GM06990 (cell line): ENCODE measurements around the gene CFAP141.
A peak's percentile ranks its signal among the peaks of the same experiment; 100 is the strongest.

ENCODE experiments used
- DNase-seq: peaks from one replicate; pipeline ENCODE4 v3.0.0-alpha.2; 2011; ENCODE audit not compliant: insufficient read length; ENCODE audit errors: extremely low read depth
- H3K27me3 ChIP-seq: replicated peaks from 2 replicates; pipeline ENCODE4 v1.6.0; 2011; ENCODE audit warnings: low read length; ENCODE audit not compliant: control insufficient read depth, insufficient read depth
- H3K36me3 ChIP-seq: 2 replicates; pipeline ENCODE4 v1.5.1; 2011; ENCODE audit warnings: low read length; ENCODE audit not compliant: control insufficient read depth, insufficient read depth
- H3K4me3 ChIP-seq: replicated peaks from 2 replicates; pipeline ENCODE4 v1.5.1; 2011; ENCODE audit warnings: low read depth, mild to moderate bottlenecking, control low read depth, low read length
- TF ChIP-seq, protein P1 (sequence below): IDR thresholded peaks from 2 replicates; pipeline ENCODE4 v1.5.1; 2011; ENCODE audit warnings: low read length, control low read depth, mild to moderate bottlenecking, inconsistent platforms; ENCODE audit not compliant: insufficient read depth, poor library complexity, severe bottlenecking

The CFAP141 gene

DNA sequence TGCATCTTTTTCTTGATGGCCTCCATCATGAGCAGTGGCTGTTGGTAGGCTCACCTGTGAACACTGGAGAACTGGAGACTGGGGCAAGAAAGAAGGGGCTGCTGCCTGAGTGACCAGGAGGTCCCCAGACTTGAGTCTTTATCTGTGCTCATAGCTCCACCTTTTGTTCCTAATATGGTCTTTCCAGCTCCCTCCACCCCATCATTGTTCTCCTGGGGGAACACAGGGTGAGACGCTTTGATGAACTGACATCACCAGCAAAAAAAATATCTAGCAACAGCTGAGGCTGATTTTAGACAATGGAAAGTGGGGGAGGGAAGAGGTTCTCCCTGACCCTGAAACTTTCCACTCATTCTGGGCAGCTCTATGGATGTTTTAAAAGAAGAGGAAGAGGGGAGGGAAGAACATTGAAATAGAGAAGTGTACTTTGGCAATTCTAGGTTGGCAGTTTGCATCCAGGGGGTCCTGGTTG, 14.1 kb downstream of the CFAP141 start, which contains the start of gene TPM3:
Gene TPM3, minus strand, starts transcription at position 111 of the 472 bp plus-strand sequence. Its CDS starts 82 bp downstream, at position 29.
- no peak for DNase-seq
- no peaks in the 10 kb centered on the region for H3K36me3 ChIP-seq
- no peak within 1 kb of the TSS for H3K4me3 ChIP-seq
- TF ChIP-seq, protein P1, sequence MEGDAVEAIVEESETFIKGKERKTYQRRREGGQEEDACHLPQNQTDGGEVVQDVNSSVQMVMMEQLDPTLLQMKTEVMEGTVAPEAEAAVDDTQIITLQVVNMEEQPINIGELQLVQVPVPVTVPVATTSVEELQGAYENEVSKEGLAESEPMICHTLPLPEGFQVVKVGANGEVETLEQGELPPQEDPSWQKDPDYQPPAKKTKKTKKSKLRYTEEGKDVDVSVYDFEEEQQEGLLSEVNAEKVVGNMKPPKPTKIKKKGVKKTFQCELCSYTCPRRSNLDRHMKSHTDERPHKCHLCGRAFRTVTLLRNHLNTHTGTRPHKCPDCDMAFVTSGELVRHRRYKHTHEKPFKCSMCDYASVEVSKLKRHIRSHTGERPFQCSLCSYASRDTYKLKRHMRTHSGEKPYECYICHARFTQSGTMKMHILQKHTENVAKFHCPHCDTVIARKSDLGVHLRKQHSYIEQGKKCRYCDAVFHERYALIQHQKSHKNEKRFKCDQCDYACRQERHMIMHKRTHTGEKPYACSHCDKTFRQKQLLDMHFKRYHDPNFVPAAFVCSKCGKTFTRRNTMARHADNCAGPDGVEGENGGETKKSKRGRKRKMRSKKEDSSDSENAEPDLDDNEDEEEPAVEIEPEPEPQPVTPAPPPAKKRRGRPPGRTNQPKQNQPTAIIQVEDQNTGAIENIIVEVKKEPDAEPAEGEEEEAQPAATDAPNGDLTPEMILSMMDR, result no peak
- peaks cover 2% of the 10 kb centered on the region for H3K27me3 ChIP-seq

DNA sequence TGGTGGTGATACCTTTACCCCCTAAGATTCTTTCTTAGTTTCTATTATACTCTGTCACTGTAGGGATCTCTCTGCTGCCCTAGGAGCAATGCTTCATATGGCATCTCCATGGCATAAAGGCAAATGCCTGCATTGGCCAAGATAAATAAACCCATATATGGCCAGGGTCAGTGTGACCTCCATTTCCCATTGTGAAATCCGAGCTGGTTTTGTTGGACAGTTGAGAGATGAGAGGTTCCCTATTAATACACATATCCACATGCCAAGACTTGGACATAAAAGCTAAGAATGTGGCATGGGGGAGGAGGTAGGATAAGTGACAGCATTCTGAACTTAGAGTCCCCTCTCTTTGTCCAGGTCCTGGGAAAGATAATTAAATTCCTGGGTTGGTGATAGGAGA, 15.6 kb downstream of the CFAP141 start:
- peaks cover 2% of the 10 kb centered on the region for H3K27me3 ChIP-seq
- no peak for DNase-seq
- no peaks in the 10 kb centered on the region for H3K36me3 ChIP-seq
- TF ChIP-seq, protein P1, result no peak
- H3K4me3 ChIP-seq, result no peak overlapping the region

DNA sequence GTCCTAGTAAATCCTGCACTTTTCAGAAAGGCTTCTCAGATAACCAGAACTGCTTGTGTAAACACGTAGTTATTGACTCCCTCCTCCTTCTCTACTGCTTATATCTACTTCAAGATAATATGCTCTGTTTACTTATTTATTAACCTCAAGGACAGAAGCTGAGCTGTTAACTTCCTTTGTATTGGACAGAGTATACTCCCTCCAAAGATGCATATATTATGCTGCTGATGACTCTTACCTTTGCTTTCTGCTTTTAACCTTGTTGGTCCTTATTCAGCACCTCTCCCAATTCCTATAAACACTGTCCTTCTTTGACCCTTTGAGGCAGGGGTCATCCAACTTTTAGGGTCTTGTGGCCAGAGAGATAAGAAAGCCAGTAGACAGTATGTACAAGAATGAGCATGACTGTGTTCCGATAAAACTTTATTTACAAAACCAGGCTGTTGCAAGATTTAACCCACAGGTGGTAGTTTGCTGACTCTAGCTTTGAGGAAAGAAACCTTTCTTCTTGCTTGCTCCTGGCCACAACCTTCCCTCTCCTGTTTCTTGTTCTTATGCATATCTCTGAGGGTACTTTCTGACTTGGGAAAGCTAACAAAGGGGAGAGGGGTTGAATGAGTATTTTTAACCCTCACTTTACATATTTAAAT, 19.2 kb downstream of the CFAP141 start:
- no peaks in the 10 kb centered on the region for H3K36me3 ChIP-seq
- H3K27me3 ChIP-seq, result no peaks in the 10 kb centered on the region; the same call in 1 of the 2 replicates
- DNase-seq, result no peak
- TF ChIP-seq, protein P1, result no peak
- no peak overlapping the region for H3K4me3 ChIP-seq

DNA sequence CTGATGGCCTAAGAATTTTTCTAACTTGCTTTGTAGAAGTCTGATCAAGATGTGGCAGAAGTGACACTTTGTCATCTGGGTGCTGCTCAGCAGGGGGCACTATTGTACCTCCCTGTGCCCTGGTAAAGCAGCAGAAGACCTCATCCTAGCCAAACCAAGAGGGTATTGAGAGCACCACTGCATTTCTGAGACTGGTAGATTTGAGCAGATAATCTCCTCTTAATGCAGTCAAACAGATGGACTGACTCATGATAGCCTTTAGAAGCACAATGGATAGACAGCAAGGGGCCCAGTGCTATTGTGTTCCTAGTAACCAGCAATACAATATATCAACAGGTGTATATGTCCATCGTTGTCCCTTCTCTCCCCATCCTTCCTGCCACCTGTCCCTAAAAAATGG, 20.0 kb downstream of the CFAP141 start:
- no peak overlapping the region for H3K4me3 ChIP-seq
- no peaks in the 10 kb centered on the region for H3K27me3 ChIP-seq
- TF ChIP-seq, protein P1, result peak; percentile 67
- DNase-seq, result no peak
- no peaks in the 10 kb centered on the region for H3K36me3 ChIP-seq

DNA sequence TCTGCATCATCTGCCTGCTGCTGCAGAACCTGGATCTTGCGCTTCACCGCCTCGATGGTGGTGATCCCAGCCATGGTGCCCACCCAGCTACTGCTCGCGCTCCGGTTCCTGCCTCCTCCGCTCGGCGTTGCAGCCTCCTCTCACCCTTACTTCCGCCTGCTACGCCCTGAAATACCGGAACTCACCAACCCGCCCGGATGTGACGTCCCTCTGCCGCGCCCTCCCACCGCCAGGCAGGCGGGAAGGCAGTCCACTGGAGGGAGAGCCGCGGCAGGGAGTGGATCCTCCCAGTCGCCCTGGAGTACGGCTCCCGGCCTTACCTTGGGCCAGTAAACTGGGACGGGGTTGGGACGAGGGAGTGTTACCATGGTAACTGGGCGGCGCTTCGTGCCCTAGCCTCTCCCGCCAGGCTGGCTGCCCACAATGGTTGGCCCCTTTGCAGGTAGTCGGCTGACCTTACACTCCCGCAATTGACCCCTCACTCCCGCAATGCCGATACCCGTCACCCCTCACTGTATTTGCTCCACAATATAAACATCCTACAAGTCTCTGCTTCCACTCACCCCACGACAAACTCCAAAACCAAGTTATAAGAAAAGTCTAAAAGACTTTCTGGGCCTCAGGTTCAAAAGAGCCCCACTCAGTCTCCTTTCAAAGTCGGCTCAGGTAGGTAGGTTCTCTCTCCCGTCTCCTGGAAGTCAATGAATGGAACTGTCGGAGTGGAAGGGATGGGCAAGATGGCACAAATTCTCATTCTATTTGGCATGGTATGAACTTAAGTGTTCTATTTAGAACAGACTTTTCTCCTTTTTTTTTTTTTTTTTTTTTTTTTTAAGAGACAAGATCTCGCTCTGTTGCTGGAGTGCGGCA, 22.9 kb downstream of the CFAP141 start:
- DNase-seq, result peak; percentile 93
- TF ChIP-seq, protein P1, result no peak
- Histone ChIP-seq H3K4me3 (peak overlapping the region; percentile 100), H3K27me3 (no peaks in the 10 kb centered on the region), H3K36me3 (peaks cover 2% of the 10 kb centered on the region; the same call in 1 of the 2 replicates)
